ENCODE measurements around the gene INO80D. TPM values are rescaled to one million over a fixed set of nuclear protein-coding genes. Genes with fewer than 3 reads are reported as not detected.
"Not testable (repeated sequence)": the region's sequence is repeated elsewhere in the genome, so short reads cannot be mapped to it uniquely, and the experiment has no call there.

The INO80D gene
- total RNA-seq, 1 experiment from 2014 or later: 7.4 TPM

- DNase-seq (ENCODE audit: extremely low read depth, low read depth): no peak
Observed at GRCh38 chr2:205988274-205988673, 97.7 kb downstream of the INO80D start.

- not testable (repeated sequence) for DNase-seq (ENCODE audit: extremely low read depth, low read depth)
Observed at GRCh38 chr2:205986334-205986733, 99.6 kb downstream of the INO80D start.

- DNase-seq (ENCODE audit: extremely low read depth, low read depth): no peak
Observed at GRCh38 chr2:205984381-205984780, 101.6 kb downstream of the INO80D start.

GRCh38 chr2:205982776-205983327 lies 103.1 kb downstream of the INO80D start:
- DNase-seq (ENCODE audit: extremely low read depth, low read depth): no peak

- DNase-seq (ENCODE audit: extremely low read depth, low read depth): not testable (repeated sequence)
Observed at GRCh38 chr2:205978728-205979127, 107.2 kb downstream of the INO80D start.

- not testable (repeated sequence) for DNase-seq (ENCODE audit: extremely low read depth, low read depth)
Observed at GRCh38 chr2:205977699-205978098, 108.3 kb downstream of the INO80D start.

- DNase-seq (ENCODE audit: extremely low read depth, low read depth): not testable (repeated sequence)
Observed at GRCh38 chr2:205976934-205977659, 108.9 kb downstream of the INO80D start.

- DNase-seq (ENCODE audit: extremely low read depth, low read depth): no peak
Observed at GRCh38 chr2:205976120-205976814, 109.7 kb downstream of the INO80D start.

- DNase-seq (ENCODE audit: extremely low read depth, low read depth): no peak
Observed at GRCh38 chr2:205975082-205975949, 110.7 kb downstream of the INO80D start.

GRCh38 chr2:205972113-205972512 lies 113.9 kb downstream of the INO80D start:
- DNase-seq (ENCODE audit: extremely low read depth, low read depth): no peak

- DNase-seq (ENCODE audit: extremely low read depth, low read depth): no peak
Observed at GRCh38 chr2:205970348-205970747, 115.6 kb downstream of the INO80D start.

GRCh38 chr2:205969584-205969983 lies 116.4 kb downstream of the INO80D start:
- no peak for DNase-seq (ENCODE audit: extremely low read depth, low read depth)

- no peak for DNase-seq (ENCODE audit: extremely low read depth, low read depth)
Observed at GRCh38 chr2:205967391-205968075, 118.4 kb downstream of the INO80D start.

- no peak for DNase-seq (ENCODE audit: extremely low read depth, low read depth)
Observed at GRCh38 chr2:205965707-205966106, 120.3 kb downstream of the INO80D start.

GRCh38 chr2:205964111-205964761 lies 121.7 kb downstream of the INO80D start:
- no peak for DNase-seq (ENCODE audit: extremely low read depth, low read depth)

GRCh38 chr2:205959521-205959920 lies 126.5 kb downstream of the INO80D start:
- no peak for DNase-seq (ENCODE audit: extremely low read depth, low read depth)

GRCh38 chr2:205957452-205958154 lies 128.4 kb downstream of the INO80D start:
- DNase-seq (ENCODE audit: extremely low read depth, low read depth): no peak

- no peak for DNase-seq (ENCODE audit: extremely low read depth, low read depth)
Observed at GRCh38 chr2:205954707-205955106, 131.3 kb downstream of the INO80D start.

- DNase-seq (ENCODE audit: extremely low read depth, low read depth): no peak
Observed at GRCh38 chr2:205952282-205952681, 133.7 kb downstream of the INO80D start.

Measured in NCI-H460 (cell line).